IPS DF 4.7 (cell line): Measurements from ENCODE around the gene ANO6.

Source experiments
- DNase-seq: peaks from one replicate; pipeline ENCODE4 v3.0.0-alpha.2; 2013; ENCODE audit warnings: low spot score; ENCODE audit errors: extremely low read depth

Gene ANO6

DNA sequence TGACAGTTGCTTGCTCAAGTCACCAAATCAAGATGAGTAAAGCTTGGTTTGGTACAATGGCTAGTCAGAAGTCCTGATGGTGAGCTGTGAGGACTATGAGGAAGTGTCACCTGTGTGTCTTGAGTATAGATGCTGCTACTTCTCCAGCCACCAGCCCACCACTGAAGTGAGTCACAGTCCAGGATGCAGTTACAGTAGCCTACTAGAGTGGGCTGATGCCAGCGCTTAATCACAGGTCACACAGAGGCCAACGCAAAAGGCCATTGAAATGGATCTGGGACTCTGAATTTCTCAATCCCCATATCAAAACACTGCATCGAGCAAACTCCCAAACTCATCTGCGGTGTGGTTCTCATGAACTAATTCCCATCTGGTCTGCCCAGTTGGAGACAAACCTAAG lies 223.1 kb downstream of the ANO6 start:
- no peak for DNase-seq

- DNase-seq = no peak
These were observed 230.1 kb downstream of the ANO6 start for GRCh38 chr12:45446013-45446412.

- DNase-seq = no peak
These were observed 242.3 kb downstream of the ANO6 start for GRCh38 chr12:45458238-45458637.

- no peak for DNase-seq
These were observed 243.2 kb downstream of the ANO6 start for GRCh38 chr12:45458854-45459807.

- no peak for DNase-seq
These were observed 246.6 kb downstream of the ANO6 start for GRCh38 chr12:45462506-45462905.

- no peak for DNase-seq
These were observed 248.8 kb downstream of the ANO6 start for GRCh38 chr12:45464699-45465098.

DNA sequence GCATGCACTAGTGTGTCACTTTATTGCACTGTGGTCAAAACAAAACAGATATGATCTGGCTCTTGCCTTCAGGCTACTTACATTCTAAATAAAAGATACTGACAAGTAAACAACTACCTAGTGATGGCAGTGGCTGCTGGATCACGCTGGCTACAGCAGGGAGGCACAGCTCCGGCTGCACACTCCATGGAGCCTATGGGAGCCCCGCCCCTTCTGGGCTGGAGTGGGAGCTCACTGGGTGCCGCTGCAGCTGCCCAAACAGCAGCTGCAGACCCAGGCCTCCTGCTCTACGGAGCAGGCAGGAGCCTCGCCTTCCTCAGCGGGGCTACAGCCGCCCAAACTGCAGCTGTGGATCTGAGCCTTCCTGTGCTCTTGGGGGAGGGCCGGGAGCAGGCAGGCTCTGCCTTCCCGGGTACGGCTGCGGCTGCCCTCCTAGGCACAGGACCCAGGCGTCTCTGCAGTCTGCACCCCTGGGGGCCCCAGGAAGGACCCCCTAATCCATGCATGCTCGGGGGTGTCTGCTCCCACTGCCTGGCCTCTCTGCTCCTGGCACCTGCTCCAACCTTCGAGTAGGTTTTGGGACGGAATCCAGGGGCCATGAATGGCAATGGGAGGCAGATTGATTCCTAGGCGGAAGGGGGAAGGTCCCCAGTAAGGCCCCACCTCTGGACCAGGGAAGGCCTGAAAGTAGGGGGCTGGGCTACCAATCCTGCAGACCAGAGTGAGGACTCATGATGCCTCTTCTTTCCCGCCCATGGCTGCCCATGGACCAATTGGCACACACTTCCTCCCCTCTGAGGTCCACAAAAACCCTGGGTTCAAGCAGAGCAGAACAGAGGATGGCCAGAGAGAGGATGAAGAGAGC lies 253.1 kb downstream of the ANO6 start:
- no peak for DNase-seq

GRCh38 chr12:45469902-45470301 lies 254.0 kb downstream of the ANO6 start:
- no peak for DNase-seq

GRCh38 chr12:45473636-45474035 lies 257.7 kb downstream of the ANO6 start:
- no peak for DNase-seq

DNA sequence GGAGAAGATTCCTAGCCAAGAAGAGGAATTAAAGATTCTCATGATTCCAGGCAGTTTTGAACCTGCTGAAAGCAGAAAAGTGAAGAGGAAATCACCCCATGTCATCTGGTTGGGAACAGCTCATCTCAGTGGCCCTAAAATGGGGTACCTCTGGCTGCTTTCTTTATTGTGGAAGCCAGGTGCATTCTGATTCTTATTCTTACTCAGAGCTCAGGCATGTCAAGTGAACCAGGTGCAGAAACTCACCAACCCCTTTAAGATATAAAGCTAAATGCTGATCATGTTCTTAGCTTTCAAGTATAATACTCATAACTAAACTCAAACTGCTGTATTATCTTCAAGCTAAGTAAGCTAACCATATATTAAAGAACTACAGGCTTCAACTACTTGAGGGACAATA lies 259.7 kb downstream of the ANO6 start:
- no peak for DNase-seq

DNA sequence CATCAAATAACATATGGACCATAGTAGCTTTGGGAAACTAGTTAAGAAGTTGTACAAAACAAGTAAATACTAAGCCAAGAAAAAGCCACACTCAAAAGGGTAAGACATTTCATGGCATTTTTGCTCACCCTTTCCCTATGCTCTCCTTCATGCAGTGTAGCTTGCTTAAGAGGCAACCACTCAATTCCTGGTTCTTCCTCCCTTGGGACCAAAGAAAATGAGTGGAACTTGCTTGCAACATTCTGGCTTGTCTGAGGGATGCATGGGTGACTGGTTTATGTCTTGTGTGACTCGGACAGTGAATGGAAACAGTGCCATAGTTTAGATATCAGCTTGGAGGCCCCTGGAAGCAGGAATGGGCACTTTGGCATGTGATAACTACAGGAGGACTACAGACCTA lies 261.6 kb downstream of the ANO6 start:
- no peak for DNase-seq

- no peak for DNase-seq
These were observed 263.0 kb downstream of the ANO6 start for GRCh38 chr12:45478931-45479330.

DNA sequence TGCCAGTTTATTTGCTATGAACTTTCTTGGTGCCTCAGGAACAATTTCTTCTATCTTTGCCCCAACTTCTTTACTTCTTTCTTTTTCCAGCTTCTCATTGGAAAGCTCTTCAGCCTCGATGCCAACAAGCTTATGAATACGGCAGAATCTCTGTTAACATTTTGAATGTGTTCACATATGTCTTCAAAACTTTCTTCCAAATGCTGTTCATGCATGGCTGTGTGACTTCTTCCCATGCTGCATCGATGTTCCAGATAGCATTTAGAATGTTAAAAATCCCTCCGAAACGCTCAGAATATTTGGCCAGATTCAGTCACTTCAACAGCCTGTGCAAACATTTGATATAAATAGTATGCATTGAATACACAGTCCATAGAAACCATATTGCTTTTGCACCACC lies 265.9 kb downstream of the ANO6 start:
- no peak for DNase-seq

DNA sequence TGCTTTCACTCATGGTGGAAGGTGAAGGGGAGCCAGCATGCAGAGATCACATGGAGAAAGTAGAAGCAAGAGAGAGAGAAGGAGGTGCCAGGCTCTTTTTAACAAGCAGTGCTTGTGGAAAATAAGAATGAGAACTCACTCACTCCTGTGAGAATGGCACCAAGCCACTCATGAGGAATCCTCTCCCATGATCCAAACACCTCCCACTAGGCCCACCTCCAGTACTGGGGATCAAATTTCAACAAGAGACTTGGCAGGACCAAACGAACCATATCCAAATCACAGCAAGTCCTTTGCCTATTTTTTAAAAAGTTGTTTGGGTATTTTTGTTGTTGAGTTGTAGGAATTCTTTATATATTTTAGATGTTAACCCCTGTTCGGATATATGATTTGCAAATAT lies 267.7 kb downstream of the ANO6 start:
- no peak for DNase-seq
